ENCODE measurements around the gene CCDC33. TPM values are rescaled to one million over a fixed set of nuclear protein-coding genes. Genes with fewer than 3 reads are reported as not detected.

The CCDC33 gene
- total and polyA plus RNA-seq, 10 of the 15 experiments (the other 5 are each of a cell fraction or from before 2014, with no cell fraction given): 0.57 to 5.8 (median 4.3) TPM

- H3K79me2 ChIP-seq (ENCODE audit: control insufficient read depth, insufficient read depth, low read length): no peaks in the 10 kb centered on the region
- ATAC-seq (peak; percentile 70), FAIRE-seq (no peak), DNase-seq (ENCODE audit: low read depth, low spot score) (no peak)
- no TSS peak for BruUV-seq (replicated peaks)
- no peaks in the 10 kb centered on the region for H3K4me1 ChIP-seq (ENCODE audit: control insufficient read depth, insufficient read depth, low read length)
- in situ Hi-C loops (cut with MboI): no loop called here
- CTCF ChIA-PET: interaction anchor here (1.4 to 21.7 kb wide), 2 partner anchors 10 to 71 kb away, joined by 4 to 655 read pairs; partner anchors contain the start of gene SEMA7A
- no peaks in the 10 kb centered on the region for H4K20me1 ChIP-seq (ENCODE audit: control insufficient read depth, insufficient read depth)
- POLR2A ChIA-PET: no interaction called here
- intact Hi-C loops (cut with micrococcal nuclease; ENCODE audit: unreplicated experiment): no loop called here
- H3K4me2 ChIP-seq (ENCODE audit: control insufficient read depth, insufficient read depth): peak overlapping the region; percentile 83
- H3K27ac ChIP-seq (ENCODE audit: control insufficient read depth, insufficient read depth): no peak overlapping the region
- no peak overlapping the region for H3K9ac ChIP-seq (ENCODE audit: control insufficient read depth, insufficient read depth, low read length)
- 15% methylated on average over 65 of the region's 75 CpGs for WGBS (ENCODE audit: insufficient coverage, insufficient replicate concordance, low lambda C conversion rate, missing lambda C conversion rate)
- H3K27me3 ChIP-seq (replicated peaks in 1 of 2; ENCODE audit: control insufficient read depth in 2 of 2, insufficient read depth in 2 of 2, low read length in 1 of 2): peaks cover 4 to 5% of the 10 kb centered on the region in 2 experiments; a peak in 3 of 4 replicates
- H3K4me3 ChIP-seq: peak overlapping the region; percentile 30; the same call in 1 of the 2 replicates
- SMC1A ChIA-PET (ENCODE audit: uncharacterized antibody, unreplicated experiment): no interaction called here
- no peaks in the 10 kb centered on the region for H3K9me3 ChIP-seq (replicated peaks; ENCODE audit: control insufficient read depth, insufficient read depth, low read length)
- H2AFZ ChIP-seq (ENCODE audit: control insufficient read depth, low read depth, low read length): no peak overlapping the region
- RAD21 ChIA-PET (ENCODE audit: unreplicated experiment): no interaction called here
- TF ChIP-seq ZNF687 (IDR thresholded peaks at IDR 0.05): no peak
- TF ChIP-seq ZNF384 (IDR thresholded peaks at IDR 0.05; ENCODE audit: borderline replicate concordance, low read depth, low read length): peak; percentile 53
- no peak for TF ChIP-seq PAX5 (IDR thresholded peaks at IDR 0.05; ENCODE audit: borderline replicate concordance, low read depth, low read length)
- TF ChIP-seq JUND (IDR thresholded peaks at IDR 0.05; ENCODE audit: low read depth, low read length): no peak
- no peak for TF ChIP-seq KAT2A (conservative IDR thresholded peaks at IDR 0.05; ENCODE audit: control insufficient read depth, low read depth, low read length)
- peak; percentile 66; the same call in 1 of the 2 replicates for TF ChIP-seq GATAD2B (conservative IDR thresholded peaks at IDR 0.05; ENCODE audit: low read depth)
- no peak for TF ChIP-seq NBN (IDR thresholded peaks at IDR 0.05)
- TF ChIP-seq ZNF207 (IDR thresholded peaks at IDR 0.05; ENCODE audit: borderline replicate concordance): 0 out of 2 replicates have a peak, but pooled peaks have one; percentile 25
- TF ChIP-seq NR2F1 (conservative IDR thresholded peaks at IDR 0.05): peak; percentile 77
- no peak for TF ChIP-seq EGR1 (IDR thresholded peaks at IDR 0.05; ENCODE audit: borderline replicate concordance in 1 of 2, low read depth in 2 of 2, low read length in 2 of 2)
- TF ChIP-seq TCF3 (IDR thresholded peaks at IDR 0.05; ENCODE audit: borderline replicate concordance, insufficient read depth, low read depth, low read length): no peak
- no peak for TF ChIP-seq NFYB (IDR thresholded peaks at IDR 0.05; ENCODE audit: insufficient read depth, low read depth, low read length)
- peak; percentile 92 for TF ChIP-seq SUZ12 (IDR thresholded peaks at IDR 0.05; ENCODE audit: unreplicated experiment)
- no peaks in the 10 kb centered on the region for H3K36me3 ChIP-seq (ENCODE audit: control insufficient read depth in 2 of 2, insufficient read depth in 2 of 2, low read length in 1 of 2)
Observed at GRCh38 chr15:74365598-74366445, 129.7 kb downstream of the CCDC33 start.

Measured in GM12878 (cell line).